H9 (cell line): ENCODE results near the gene MYOM1. TPM values are rescaled to one million over a fixed set of nuclear protein-coding genes. Genes with fewer than 3 reads are reported as not detected.

Experiments
- DNase-seq: peaks from one replicate; pipeline ENCODE4 v3.0.0-alpha.2; 2017
- H2AFZ ChIP-seq: one replicate; pipeline ENCODE4 v1.6.1; 2013; ENCODE audit warnings: mild to moderate bottlenecking, low read length, control low read depth, moderate library complexity
- H2AK5ac ChIP-seq: 2 replicates; pipeline ENCODE4 v1.6.1; 2013; ENCODE audit warnings: low read length, control low read depth, mixed read lengths; ENCODE audit not compliant: insufficient read length
- H2BK120ac ChIP-seq: one replicate; pipeline ENCODE4 v1.6.1; 2013; ENCODE audit warnings: low read depth, mild to moderate bottlenecking, low read length, control low read depth, inconsistent platforms; ENCODE audit not compliant: poor library complexity, severe bottlenecking
- H2BK12ac ChIP-seq: 2 replicates; pipeline ENCODE4 v1.6.1; 2013; ENCODE audit warnings: low read length, control low read depth, mixed read lengths, low read depth; ENCODE audit not compliant: insufficient read length
- H2BK15ac ChIP-seq: 2 replicates; pipeline ENCODE4 v1.6.1; 2013; ENCODE audit warnings: low read depth, low read length, control low read depth
- H2BK20ac ChIP-seq: one replicate; pipeline ENCODE4 v1.6.1; 2013; ENCODE audit warnings: low read depth, mild to moderate bottlenecking, low read length, control low read depth, inconsistent platforms; ENCODE audit not compliant: poor library complexity, severe bottlenecking
- H2BK5ac ChIP-seq: 2 replicates; pipeline ENCODE4 v1.6.1; 2013; ENCODE audit warnings: low read length, control low read depth, mixed read lengths; ENCODE audit not compliant: insufficient read length
- H3K14ac ChIP-seq: 2 replicates; pipeline ENCODE4 v1.6.1; 2013; ENCODE audit warnings: low read length, control low read depth; ENCODE audit not compliant: insufficient read depth
- H3K18ac ChIP-seq: 2 replicates; pipeline ENCODE4 v1.6.1; 2013; ENCODE audit warnings: low read depth, mild to moderate bottlenecking, mixed read lengths, low read length, control low read depth; ENCODE audit not compliant: insufficient read length
- H3K23ac ChIP-seq: 2 replicates; pipeline ENCODE4 v1.6.1; 2013; ENCODE audit warnings: low read length, control low read depth, mixed read lengths, low read depth; ENCODE audit not compliant: insufficient read length
- H3K23me2 ChIP-seq: 2 replicates; pipeline ENCODE4 v1.6.1; 2013; ENCODE audit warnings: low read depth, mild to moderate bottlenecking, mixed read lengths, low read length, control low read depth; ENCODE audit not compliant: insufficient read length, poor library complexity, severe bottlenecking
- H3K27ac ChIP-seq: 2 replicates; pipeline ENCODE4 v1.5.1; 2013; ENCODE audit warnings: low read length, control low read depth, mixed read lengths, low read depth; ENCODE audit not compliant: insufficient read length
- H3K27me3 ChIP-seq: 2 replicates; pipeline ENCODE4 v1.6.1; 2013; ENCODE audit warnings: low read length, control low read depth, inconsistent platforms; ENCODE audit not compliant: insufficient read depth
- H3K4ac ChIP-seq: 2 replicates; pipeline ENCODE4 v1.6.1; 2013; ENCODE audit warnings: low read depth, mild to moderate bottlenecking, control low read depth, inconsistent platforms, low read length, moderate library complexity
- H3K4me1 ChIP-seq: 2 replicates; pipeline ENCODE4 v1.6.1; 2013; ENCODE audit warnings: low read length, control low read depth, inconsistent platforms; ENCODE audit not compliant: insufficient read depth
- H3K4me2 ChIP-seq: 2 replicates; pipeline ENCODE4 v1.6.1; 2013; ENCODE audit warnings: low read length, control low read depth, mixed read lengths; ENCODE audit not compliant: insufficient read length, insufficient read depth
- H3K56ac ChIP-seq: 2 replicates; pipeline ENCODE4 v1.6.1; 2013; ENCODE audit warnings: low read depth, mild to moderate bottlenecking, mixed read lengths, low read length, control low read depth; ENCODE audit not compliant: insufficient read length
- H3K79me1 ChIP-seq: 2 replicates; pipeline ENCODE4 v1.6.1; 2013; ENCODE audit warnings: low read depth, mild to moderate bottlenecking, moderate library complexity, low read length, control low read depth, inconsistent platforms; ENCODE audit not compliant: insufficient read depth, poor library complexity, severe bottlenecking
- H3K79me2 ChIP-seq: 2 replicates; pipeline ENCODE4 v1.6.1; 2013; ENCODE audit warnings: low read length, control low read depth, inconsistent platforms; ENCODE audit not compliant: insufficient read depth
- H3K9ac ChIP-seq: 2 replicates; pipeline ENCODE4 v1.6.1; 2013; ENCODE audit warnings: low read length, control low read depth, mixed read lengths; ENCODE audit not compliant: insufficient read length; ENCODE audit errors: extremely low read depth
- H3K9me3 ChIP-seq: one replicate; pipeline ENCODE4 v1.6.1; 2013; ENCODE audit warnings: low read depth, low read length, inconsistent platforms; ENCODE audit not compliant: control insufficient read depth
- H3T11ph ChIP-seq: one replicate; pipeline ENCODE4 v1.6.1; 2013; ENCODE audit warnings: mild to moderate bottlenecking, low read length, control low read depth, inconsistent platforms
- H4K20me1 ChIP-seq: one replicate; pipeline ENCODE4 v1.6.1; 2013; ENCODE audit not compliant: control insufficient read depth, insufficient read length, insufficient read depth
- H4K5ac ChIP-seq: 2 replicates; pipeline ENCODE4 v1.6.1; 2013; ENCODE audit warnings: low read depth, mild to moderate bottlenecking, mixed read lengths, low read length, control low read depth; ENCODE audit not compliant: insufficient read length
- H4K8ac ChIP-seq: replicated peaks from 2 replicates; pipeline ENCODE4 v1.6.1; 2013; ENCODE audit warnings: low read length, control low read depth, mixed read lengths, low read depth; ENCODE audit not compliant: insufficient read length
- H4K91ac ChIP-seq: 2 replicates; pipeline ENCODE4 v1.6.1; 2013; ENCODE audit warnings: low read depth, mild to moderate bottlenecking, moderate library complexity, mixed read lengths, low read length, control low read depth; ENCODE audit not compliant: insufficient read length
- H3K27ac Mint-ChIP-seq, 3 experiments: 2 replicates in 2 of 3; 3 replicates in 1 of 3; pipeline ENCODE4 v1.8.0; 2020 to 2021; ENCODE audit warnings: mixed read lengths in 3 of 3, mild to moderate bottlenecking in 1 of 3, moderate library complexity in 1 of 3
- H3K27me3 Mint-ChIP-seq: 2 replicates; pipeline ENCODE4 v1.8.0; 2021; ENCODE audit warnings: low read depth, mild to moderate bottlenecking, moderate library complexity, mixed read lengths
- H3K36me3 Mint-ChIP-seq, 3 experiments: 2 replicates in 2 of 3; 3 replicates in 1 of 3; pipeline ENCODE4 v1.8.0; 2020 to 2021; ENCODE audit warnings: low read depth in 3 of 3, mixed read lengths in 3 of 3; ENCODE audit not compliant: insufficient read depth in 1 of 3
- H3K4me1 Mint-ChIP-seq, 2 experiments: 2 replicates each; pipeline ENCODE4 v1.8.0; 2020; ENCODE audit warnings: mixed read lengths in 2 of 2
- H3K4me3 Mint-ChIP-seq, 2 experiments: 2 replicates in 1 of 2; 3 replicates in 1 of 2; pipeline ENCODE4 v1.8.0; 2020 to 2021; ENCODE audit warnings: mild to moderate bottlenecking in 2 of 2, mixed read lengths in 2 of 2, moderate library complexity in 1 of 2
- H3K9me3 Mint-ChIP-seq, 2 experiments: 2 replicates in 1 of 2; 3 replicates in 1 of 2; pipeline ENCODE4 v1.8.0; 2020; ENCODE audit warnings: mild to moderate bottlenecking in 2 of 2, mixed read lengths in 2 of 2, moderate library complexity in 1 of 2
- CTCF ChIP-seq: fragments of 200-600 bp; sonication (generic); conservative IDR thresholded peaks from 3 replicates; pipeline ENCODE4 v1.8.0; 2021; ENCODE audit warnings: antibody characterized with exemption, mild to moderate bottlenecking
- WGBS: extraction: QIAGEN DNeasy Blood & Tissue Kit; methylation state at CpG from one replicate; pipeline ENCODE4 v1.1.7; 2013; ENCODE audit warnings: missing lambda C conversion rate, low lambda C conversion rate, mixed read lengths; ENCODE audit not compliant: insufficient read length; ENCODE audit errors: extremely low coverage; 5-methylcytosine and 5-hydroxymethylcytosine counted together
- total RNA-seq: library from RNA; stranded (reverse); gene quantifications from 2 replicates; pipeline ENCODE4 v1.2.1, GENCODE V29; 2021

MYOM1 gene
- total RNA-seq, 1 experiment from 2014 or later: 0.17 TPM

- Histone ChIP-seq H2BK12ac (no peak overlapping the region), H3K79me2 (no peaks in the 10 kb centered on the region), H2AK5ac (no peak overlapping the region), H3K4ac (no peak overlapping the region), H2BK20ac (no peak overlapping the region), H3K9ac (no peak overlapping the region), H2BK120ac (no peak overlapping the region), H3K79me1 (no peaks in the 10 kb centered on the region), H3K56ac (no peak overlapping the region), H3K4me1 (peaks cover 2% of the 10 kb centered on the region; the same call in 1 of the 2 replicates), H2AFZ (no peak overlapping the region), H4K8ac (no peak overlapping the region), H3K9me3 (no peaks in the 10 kb centered on the region), H3K18ac (no peak overlapping the region), H2BK5ac (no peak overlapping the region), H3K23me2 (no peaks in the 10 kb centered on the region), H3T11ph (no peak overlapping the region), H4K20me1 (no peaks in the 10 kb centered on the region), H4K91ac (no peak overlapping the region), H3K14ac (no peak overlapping the region), H4K5ac (no peak overlapping the region), H3K27me3 (no peaks in the 10 kb centered on the region), H3K23ac (no peak overlapping the region), H3K4me2 (no peak overlapping the region), H3K27ac (no peak overlapping the region), H2BK15ac (no peak overlapping the region)
- no CpG with 5 or more reads among the region's 8 CpGs for WGBS
- no peak for TF ChIP-seq CTCF
- Mint-ChIP-seq H3K27ac (no peak overlapping the region), H3K36me3 (no peaks in the 10 kb centered on the region), H3K4me3 (no peak overlapping the region), H3K27me3 (no peaks in the 10 kb centered on the region), H3K4me1 (peaks cover 10 to 18% of the 10 kb centered on the region in 2 experiments), H3K9me3 (no peaks in the 10 kb centered on the region)
- no peak for DNase-seq
Observed at GRCh38 chr18:3219241-3219630, 532 bp downstream of the MYOM1 start.
